Activated CD4-positive, alpha-beta T cell treated with anti-CD3 and anti-CD28 coated beads for 4 hours (primary cell): ENCODE data around the gene ITGB1BP1.

ENCODE experiments used
- DNase-seq, 2 donors: peaks; one replicate each; pipeline ENCODE4 v3.0.0-alpha.2; 2020

Gene ITGB1BP1

GRCh38 chr2:9423100-9423921, at the start of gene ITGB1BP1, which contains the start of gene CPSF3:
Gene ITGB1BP1 (minus strand): TSS chr2:9423528. CDS start chr2:9418697, 4,831 bp downstream.
Gene CPSF3 (plus strand): TSS chr2:9423654. CDS start chr2:9423774, 120 bp downstream.
- peak; percentile 95 for DNase-seq

GRCh38 chr2:9472511-9472910, 49.2 kb upstream of the ITGB1BP1 start:
- no peak for DNase-seq

GRCh38 chr2:9471206-9471605, 47.9 kb upstream of the ITGB1BP1 start:
- no peak for DNase-seq

GRCh38 chr2:9467687-9468086, 44.4 kb upstream of the ITGB1BP1 start:
- no peak for DNase-seq

GRCh38 chr2:9466147-9466683, 42.9 kb upstream of the ITGB1BP1 start:
- DNase-seq, result no peak

GRCh38 chr2:9465170-9465569, 41.8 kb upstream of the ITGB1BP1 start:
- no peak for DNase-seq

- no peak for DNase-seq
Observed at GRCh38 chr2:9463698-9464034, 40.3 kb upstream of the ITGB1BP1 start.

- DNase-seq, result no peak
Observed at GRCh38 chr2:9462886-9463697, 39.8 kb upstream of the ITGB1BP1 start.

GRCh38 chr2:9462313-9462712, 39.0 kb upstream of the ITGB1BP1 start:
- DNase-seq, result no peak

GRCh38 chr2:9461079-9461478, 37.8 kb upstream of the ITGB1BP1 start:
- DNase-seq, result no peak

GRCh38 chr2:9460441-9461017, 37.2 kb upstream of the ITGB1BP1 start:
- no peak for DNase-seq

- no peak for DNase-seq
Observed at GRCh38 chr2:9451231-9451630, 27.9 kb upstream of the ITGB1BP1 start.

- no peak for DNase-seq
Observed at GRCh38 chr2:9445089-9445488, 21.8 kb upstream of the ITGB1BP1 start.

- DNase-seq, result no peak
Observed at GRCh38 chr2:9443526-9443925, 20.2 kb upstream of the ITGB1BP1 start.

GRCh38 chr2:9441556-9441955, 18.2 kb upstream of the ITGB1BP1 start:
- DNase-seq, result no peak

GRCh38 chr2:9440058-9440727, 16.9 kb upstream of the ITGB1BP1 start:
- no peak for DNase-seq

GRCh38 chr2:9439536-9439935, 16.2 kb upstream of the ITGB1BP1 start:
- no peak for DNase-seq

- no peak for DNase-seq
Observed at GRCh38 chr2:9434489-9434888, 11.2 kb upstream of the ITGB1BP1 start.

GRCh38 chr2:9430316-9431293, 7.3 kb upstream of the ITGB1BP1 start:
- DNase-seq, result no peak

GRCh38 chr2:9428965-9429577, 5.7 kb upstream of the ITGB1BP1 start:
- no peak for DNase-seq
